ENCODE data around the gene CCDC54.

GRCh38 chr3:107411056-107411455 is 33.8 kb downstream of the CCDC54 start:
- TF ChIP-seq CTCF (IDR thresholded peaks at IDR 0.05) (no peak), POLR2A (IDR thresholded peaks at IDR 0.05) (no peak)

Measured in lower leg skin (tissue), 3 donors.